ENCODE results near the gene SH3GL2.
A peak's percentile ranks its signal among the peaks of the same experiment; 100 is the strongest.

SH3GL2 gene

DNA sequence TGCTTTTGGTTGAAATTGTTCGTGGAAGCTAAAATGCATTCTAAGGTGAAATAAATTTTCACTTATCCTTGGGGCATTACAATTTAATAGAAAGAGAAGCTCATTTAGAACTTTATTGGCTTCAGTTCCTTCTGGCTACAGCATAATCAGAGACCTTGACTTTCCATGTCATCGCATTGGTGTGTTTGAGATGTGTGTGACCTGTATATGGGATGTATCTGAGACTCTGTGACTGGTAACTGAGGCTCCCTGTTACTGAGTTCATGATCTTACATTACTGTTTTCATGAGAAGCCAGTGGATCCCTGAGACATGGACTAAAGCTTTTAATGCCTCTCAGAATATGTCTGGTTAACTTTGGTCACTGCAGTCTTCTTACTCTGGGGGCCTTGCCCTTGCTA, 32.5 kb downstream of the SH3GL2 start:
- no peak for DNase-seq

DNA sequence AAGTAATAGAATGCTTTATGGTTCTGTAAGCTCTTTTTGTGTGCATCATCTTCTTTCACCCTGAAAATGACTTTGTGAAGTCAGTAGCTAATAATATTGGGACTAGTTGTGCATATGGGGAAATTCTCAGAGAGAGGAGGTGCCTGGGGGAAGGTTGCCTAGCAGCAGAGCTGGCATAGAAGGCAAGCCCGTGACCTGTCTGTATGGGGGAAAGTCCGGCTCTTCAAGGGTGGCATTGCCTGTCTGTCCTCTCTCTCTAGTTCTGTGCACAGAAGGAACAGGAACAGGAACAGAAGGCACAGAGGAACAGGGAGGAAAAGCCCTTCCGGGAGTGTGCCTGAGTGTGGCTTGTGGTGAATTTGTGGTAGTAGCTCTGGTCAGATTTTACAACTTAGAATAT, 33.1 kb downstream of the SH3GL2 start:
- DNase-seq, result peak in 1 of 14 donors; percentile 74

DNA sequence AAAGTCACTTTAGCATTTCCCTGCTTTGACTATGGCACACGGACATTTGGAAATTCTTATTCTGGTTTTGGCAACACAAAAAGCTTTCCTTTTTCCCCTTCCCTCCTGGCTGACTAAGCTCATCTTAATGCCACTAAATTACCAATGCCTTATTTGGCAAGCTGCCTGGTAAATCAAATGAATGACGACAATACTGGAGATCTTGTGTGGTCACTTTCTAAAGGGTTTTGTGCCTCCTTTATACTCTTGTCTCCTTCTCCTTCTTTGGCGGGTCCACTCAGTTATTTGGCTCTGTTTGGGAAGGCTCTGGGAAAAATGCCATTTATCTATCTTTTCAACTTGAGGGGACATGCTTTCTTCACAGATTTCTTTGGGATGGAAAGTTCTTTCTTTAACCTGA, 34.9 kb downstream of the SH3GL2 start:
- DNase-seq, result peak in 5 of 14 donors; percentile 8 to 54 (median 25)

DNA sequence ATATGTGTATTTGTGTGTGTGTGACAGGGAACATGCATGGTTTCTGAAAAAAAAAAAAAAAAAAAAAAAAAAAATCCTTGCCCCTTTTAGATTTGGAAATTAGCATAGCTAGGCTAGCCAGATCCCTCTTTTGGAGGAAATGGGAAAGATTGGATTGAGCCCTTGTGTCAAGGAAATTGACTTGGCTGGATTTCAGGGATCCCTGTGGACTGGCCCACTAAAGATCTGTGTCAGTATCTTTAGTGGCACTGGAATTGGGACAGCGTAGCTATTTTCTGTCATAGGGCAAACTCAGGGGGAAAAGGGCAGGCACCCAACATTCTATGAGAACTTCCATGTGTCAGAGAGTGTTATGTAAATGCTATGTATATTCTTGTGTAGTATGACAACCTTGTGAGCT, 35.4 kb downstream of the SH3GL2 start:
- DNase-seq, result peak in 1 of 14 donors; percentile 79

DNA sequence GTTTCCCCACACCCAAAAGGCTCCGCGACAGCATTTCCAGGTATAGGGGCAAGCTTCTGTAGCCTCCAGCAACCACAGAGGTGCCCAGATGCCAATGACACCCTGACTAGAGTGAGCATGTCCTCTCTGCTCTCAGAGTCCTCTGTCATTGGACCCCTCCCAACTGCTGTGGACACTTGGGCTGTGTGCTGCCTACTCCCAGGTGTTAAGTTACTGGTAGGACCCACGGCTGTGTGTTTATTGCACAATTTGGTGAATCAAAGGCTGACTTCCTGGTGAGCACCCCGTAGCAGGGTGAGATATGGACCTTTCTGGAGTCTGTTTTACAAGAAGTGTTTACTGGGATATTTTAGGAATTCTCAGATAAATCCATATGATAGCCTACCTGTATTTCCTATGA, 36.0 kb downstream of the SH3GL2 start:
- DNase-seq, result no peak

DNA sequence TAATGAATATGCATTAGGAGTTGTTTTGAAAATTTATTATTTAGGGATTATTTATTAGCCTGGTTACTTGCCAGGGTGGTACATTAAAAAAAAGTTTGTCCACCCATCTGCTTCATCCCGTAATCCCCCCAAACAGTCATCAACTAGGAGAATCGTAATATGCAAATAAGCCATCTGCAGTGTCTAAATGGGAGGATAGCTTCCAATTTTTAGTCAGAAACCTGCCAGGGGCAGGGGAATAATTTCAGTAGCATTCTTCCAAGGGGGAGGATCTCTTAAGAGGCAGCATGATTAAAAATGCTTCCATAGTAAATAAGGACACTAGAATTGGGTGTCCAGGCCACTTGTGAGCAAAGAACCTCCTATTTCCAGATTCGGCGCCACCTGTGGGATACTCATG, 43.3 kb downstream of the SH3GL2 start:
- peak in 1 of 14 donors; percentile 85 for DNase-seq

DNA sequence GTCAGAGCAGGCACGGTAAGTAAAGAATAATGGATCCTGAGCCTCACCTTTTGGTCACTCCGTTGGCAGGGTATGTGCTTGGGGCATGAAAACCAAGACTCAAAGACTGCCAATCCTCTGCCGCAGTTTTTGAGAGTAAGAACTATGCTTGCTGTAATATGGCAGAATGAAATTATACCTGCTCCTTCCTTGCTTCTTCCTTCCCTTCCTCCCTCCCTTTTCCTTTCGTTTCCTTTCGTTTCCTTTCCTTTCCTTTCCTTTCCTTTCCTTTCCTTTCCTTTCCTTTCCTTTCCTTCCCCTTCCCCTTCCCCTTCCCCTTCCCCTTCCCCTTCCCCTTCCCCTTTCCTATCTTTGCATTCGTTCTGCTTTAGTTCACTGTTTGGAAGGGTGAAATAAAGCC, 43.9 kb downstream of the SH3GL2 start:
- no peak for DNase-seq

DNA sequence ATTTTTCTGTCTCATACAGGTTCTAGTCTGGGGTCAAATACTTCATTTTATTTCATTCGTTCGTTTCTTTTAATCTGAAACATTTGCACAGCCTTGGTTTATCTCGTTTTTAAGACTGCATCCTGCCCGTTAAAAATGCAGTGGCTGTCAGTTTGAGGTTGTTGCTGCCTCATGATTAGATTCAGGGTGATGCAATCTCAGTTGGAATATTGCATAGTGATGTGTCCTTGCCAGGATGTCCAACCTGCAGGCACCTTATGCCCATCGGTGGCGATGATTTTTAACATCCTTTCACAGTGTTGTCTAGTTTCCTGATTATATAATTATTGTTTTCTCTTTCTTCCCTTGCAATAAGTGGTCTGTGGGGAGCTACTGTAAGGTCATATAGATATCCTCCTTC, 45.1 kb downstream of the SH3GL2 start:
- peak in 1 of 14 donors; percentile 92 for DNase-seq

DNA sequence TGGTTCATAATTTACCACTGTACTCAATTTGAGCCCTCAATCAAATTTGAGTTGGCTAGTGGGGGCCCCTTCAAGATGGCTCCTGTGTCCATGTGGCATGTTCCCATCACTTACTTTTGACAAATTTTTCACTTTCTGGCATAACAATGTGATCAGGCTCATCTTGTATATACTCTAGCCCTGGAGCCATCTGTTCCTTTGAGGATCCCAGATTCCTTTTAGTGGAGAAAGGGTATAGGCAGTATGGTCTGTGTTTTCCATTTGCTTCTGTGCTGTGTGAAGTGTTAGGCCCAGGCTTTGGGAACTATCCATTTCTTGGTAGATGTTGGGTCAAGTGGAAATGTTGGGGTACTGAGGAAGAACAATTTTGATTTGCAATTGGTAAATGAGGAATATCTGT, 45.7 kb downstream of the SH3GL2 start:
- DNase-seq, result no peak

DNA sequence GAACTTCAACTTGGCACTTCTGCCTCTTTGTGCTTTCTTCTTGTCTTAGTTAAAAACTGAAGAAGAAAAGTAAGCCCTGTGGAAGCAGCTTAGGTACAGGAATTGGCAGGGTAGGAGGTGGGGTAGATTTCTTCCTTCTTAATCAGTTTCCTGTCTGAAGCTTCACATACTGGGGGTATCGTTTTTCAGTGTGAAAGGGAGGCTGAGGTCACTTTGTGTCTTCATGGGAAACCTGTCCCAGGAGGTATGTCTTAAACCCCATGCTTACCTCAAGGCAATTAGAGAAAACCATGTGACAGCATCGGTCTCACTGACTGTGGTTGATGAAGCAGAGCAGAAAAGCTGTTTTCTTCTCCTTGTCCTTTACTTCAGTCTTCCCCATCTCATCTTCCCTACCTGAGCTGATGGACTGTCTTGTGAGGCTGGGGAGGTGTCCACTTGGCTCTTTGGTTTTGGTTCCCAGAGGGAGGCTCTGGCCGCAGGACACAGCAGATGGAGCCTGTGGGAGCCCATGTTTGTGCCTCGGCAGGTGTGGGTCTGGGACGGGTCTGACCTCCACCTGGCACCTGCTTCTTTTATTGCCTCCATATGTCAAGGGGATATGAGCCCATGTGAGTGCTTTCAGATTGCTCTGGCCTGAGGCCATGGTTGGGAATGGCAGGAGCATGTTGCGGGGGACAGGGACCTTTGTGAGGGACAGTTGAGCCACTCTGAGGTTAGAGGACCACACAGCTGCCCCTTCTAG, 47.0 kb downstream of the SH3GL2 start:
- DNase-seq, result peak in 3 of 14 donors; percentile 8 to 97 (median 60)

DNA sequence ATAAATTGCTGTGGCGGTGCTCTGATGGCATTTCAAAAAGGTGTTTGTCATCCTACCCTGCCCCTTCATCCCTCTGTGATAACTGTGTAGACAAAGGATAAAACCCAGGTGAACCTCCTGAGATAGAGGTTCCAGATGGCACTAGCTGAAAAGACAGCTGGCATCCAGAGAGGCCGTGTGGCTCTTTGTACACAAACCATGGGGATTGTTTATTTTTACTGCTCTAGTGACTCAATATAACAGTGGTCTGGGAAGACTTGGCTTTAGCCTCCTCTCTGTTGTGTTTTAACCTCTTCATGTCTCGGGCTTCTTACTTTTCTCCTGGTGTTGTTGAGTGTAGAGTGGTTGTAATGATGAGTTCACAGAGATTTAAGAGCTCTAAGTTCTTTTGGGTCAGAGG, 48.8 kb downstream of the SH3GL2 start:
- peak in 2 of 14 donors; percentile 11 to 95 for DNase-seq

DNA sequence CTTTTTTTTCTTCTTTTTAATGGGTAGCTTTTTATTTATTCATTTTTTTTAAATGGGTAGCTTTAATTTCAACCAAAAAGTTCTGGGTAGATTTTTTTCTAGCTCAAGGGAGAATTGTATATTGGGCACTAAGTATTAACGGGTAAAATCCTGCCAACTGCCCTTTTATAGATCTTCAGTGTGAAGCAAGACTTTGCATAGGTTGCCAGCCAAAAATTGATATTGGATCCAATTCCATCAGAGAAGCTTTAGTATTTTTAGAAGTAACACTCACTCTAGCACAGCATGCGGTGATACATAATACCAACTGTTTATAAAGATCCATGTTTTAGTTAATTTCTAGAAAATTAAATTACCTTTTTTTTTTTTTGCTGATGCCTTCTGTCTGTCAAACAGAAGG, 49.8 kb downstream of the SH3GL2 start:
- DNase-seq, result no peak

DNA sequence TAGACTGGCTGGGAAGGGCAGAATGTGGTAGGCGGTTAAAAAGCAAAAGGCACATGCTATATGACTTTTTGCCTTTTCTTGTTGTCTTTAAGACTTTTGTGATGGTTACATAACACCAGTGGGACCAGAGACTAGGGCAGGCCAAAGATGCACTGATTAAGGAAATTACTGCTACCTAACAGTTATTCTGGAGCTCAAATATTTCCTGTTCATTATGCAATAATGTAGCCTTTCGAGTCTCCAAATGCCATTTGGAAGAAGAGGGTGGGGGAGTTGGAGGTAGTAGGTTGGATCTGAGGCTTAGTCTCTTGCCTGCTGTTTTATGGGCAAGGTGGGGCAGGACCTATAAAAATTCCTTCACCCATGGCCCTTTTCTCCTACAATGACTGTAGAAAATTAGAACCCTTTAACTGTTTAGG, 51.7 kb downstream of the SH3GL2 start:
- DNase-seq, result no peak

DNA sequence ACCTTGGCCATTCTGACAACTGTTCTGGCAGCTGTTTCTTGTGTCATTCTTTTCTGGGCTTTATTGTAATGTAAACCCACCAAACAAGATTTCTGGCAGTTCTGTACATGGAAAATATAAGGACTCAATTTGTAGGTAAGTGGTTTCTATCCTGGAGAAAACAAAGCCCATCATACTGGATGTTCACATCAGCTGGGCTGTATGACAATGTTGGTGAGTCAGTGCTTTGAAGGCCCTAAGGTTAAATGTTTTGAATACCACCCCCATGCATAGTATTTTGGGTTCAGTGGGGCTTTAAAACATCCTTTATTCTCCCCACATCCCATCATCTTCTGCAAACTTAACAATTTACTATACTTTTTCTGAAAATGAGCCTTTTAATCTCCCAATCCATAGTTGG, 52.5 kb downstream of the SH3GL2 start:
- DNase-seq, result no peak

DNA sequence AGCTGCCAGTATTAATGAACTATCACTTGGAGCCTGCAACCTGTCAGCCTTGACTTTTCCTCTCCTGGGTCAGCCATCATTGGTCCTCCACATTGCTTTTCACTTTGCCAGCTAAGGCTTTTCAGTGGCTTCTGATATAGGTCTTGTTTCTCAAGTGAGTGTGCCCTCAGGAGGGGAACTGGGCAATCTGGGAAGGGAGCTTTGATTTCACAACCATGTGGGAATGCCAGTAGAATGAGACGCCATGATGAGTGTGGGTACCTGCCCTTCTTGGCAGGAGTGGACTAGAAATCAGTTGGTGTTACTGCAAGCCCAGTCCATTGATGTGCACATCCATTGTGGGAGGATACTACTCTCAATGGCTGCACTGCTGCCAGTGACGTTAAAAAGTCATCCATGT, 54.1 kb downstream of the SH3GL2 start:
- DNase-seq, result no peak

DNA sequence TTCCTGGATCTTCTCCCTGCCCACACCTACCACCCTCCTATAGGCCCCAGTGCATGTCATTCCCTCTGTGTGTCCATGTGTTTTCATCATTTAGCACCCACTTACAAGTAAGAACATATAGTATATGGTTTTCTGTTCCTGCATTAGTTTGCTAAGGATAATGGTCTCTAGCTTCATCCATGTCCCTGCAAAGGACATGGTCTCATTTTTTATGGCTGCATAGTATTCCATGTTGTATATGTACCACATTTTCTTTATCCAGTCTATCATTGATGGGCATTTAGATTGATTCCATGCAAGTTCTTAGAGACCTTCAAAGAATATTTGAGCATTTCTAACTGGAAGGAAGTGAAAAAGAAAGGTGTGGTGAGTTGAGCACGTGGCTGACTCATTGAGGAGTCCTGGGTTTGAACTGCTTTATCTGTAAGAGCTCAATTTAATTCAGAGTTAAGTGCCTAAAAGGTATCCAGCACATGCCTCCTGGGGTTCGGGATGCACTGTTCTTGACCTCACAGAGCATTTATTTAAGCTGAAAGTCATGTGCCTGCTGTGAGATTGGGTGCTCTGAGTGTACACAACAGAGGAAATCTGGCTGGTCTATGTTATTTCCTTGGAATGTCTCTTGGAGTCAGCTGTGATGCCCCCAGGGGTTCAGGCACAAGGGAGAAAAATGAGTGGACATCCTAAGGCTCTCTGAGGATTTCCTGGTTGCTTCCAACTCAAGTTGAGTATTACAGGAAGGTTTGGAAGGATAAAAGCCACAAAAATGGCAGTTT, 56.4 kb downstream of the SH3GL2 start:
- DNase-seq, result no peak

DNA sequence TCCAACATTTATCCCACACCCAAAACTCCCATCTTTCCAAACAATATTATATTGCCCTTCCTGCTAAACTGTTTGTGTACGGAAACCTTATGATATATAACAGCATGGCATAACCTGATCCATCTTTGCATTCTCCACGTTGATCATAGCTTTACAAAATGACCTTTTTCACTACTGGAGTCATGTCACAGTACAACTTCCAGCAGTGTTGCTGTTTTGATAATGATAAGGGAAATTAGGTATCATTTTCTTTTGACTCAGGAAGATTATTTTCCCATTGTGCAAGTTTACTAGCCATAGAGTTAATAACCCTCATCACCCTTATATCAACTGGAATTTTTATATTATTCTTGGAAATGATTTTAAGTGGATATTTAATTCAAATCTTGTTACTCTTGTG, 57.5 kb downstream of the SH3GL2 start:
- no peak for DNase-seq

DNA sequence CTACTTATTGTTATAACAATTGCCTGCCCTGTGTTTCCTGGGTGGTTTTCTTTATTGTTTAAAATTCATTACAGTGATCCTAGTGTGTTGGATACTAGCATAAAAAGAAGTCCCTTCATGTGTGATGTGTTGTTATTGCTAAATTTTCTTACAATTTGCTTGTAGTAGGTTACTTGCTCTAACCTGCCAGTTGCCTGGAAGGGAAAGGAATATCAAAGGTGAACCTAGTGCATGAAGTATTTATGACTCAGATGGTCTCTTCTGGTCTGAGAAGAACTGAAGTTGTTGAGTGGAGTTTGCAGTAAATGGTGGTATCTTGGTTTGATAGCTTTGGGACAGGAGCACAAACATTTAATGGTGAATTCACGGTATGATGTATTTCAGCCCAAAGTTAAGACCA, 58.0 kb downstream of the SH3GL2 start:
- DNase-seq, result no peak

DNA sequence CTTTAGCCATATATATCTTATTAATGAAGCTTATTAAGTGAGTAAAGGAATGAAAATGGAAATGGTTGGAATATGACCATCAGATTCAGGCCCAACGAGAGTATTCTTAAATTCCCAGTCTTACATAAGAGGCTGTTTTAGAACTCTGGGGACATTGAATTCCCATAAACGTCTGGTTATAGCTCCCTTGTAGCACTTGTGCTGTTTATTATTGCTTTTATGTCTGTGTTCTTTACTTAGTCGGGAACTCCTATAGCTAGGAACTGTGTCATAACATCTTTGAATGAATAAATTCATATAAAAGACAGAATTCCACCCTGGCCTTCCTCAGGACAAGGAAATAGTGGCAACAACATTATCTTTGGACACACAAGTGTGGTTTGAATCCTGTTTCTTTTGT, 58.4 kb downstream of the SH3GL2 start:
- DNase-seq, result no peak

DNA sequence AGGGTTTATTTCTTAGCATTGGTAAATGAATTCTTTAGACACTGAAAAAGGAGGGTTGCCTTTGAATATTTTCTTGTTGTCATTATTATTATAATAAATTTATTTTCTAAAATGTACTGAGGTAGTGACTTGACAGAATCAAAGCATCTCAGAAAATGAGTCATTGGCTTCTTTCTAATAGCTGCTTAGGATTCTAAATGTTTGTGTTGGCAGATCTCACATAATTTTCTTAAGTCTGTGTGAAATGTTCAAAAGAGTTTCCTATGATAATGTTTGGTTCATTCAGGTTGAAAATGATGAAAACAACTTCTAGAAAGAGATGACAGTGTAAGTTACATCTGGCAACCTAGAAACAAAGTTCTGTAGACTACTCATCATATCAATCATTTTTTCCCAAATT, 69.7 kb downstream of the SH3GL2 start:
- no peak for DNase-seq

DNA sequence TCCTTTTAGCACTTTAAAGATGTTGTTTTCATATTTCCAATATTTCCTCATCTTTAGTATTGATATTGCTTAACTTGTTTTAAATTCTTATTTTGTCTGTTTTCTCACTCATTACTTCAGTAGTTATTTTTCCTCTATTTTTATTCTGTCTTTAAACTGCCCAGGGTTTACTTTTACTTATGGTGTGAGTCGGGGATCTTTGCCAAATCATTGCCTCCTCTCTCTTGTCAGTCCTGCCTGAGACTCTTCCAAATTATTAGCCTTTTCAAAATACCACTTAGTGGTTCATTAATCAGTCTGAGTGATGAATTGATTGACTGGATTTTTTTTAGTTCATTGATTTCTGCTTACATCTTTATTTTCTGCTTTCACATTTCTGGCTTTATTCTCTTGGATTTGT, 72.9 kb downstream of the SH3GL2 start:
- DNase-seq, result peak in 1 of 14 donors; percentile 41

DNA sequence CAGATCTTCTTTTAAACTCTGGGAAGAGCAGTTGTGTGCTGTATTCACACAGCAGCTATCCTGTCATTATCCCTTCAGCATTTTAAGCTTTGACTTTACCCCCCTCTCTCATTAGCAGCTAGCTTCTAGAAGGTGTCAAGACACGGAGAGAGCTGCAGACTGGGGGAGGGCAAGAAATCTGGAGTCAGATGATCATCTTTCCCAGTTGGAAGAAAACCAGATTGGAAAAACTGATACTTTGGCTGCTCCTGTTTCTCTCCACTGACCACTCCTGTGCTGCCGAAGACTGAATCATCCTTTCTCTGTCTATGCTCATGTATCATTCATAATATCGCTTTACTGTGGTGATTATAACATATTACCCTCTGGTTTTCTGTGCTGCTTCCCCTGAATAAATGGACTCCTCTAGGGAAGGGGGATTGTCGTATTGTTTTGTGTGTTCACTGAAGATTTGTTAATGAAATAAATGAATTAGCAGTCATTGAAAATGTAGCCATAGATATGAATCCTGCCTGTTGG, 75.1 kb downstream of the SH3GL2 start:
- DNase-seq, result no peak

DNA sequence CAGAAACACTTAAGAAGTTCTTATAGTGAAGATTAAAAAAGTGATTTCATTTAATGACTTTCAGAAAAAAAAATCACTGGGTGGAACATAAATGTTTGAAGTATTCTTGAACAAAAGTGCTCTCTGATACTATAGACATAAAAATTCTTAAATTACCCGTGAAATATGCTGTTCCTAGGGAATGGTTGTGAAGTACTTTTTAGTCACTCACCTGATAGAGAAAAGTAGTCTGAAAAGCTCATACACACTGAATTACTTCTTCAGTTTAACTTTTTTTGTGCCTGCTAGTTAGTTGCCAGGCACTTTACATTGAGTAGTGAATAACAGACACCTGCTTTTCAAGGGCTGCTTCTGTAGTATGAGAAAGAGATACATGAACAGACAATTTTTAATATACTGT, 78.0 kb downstream of the SH3GL2 start:
- DNase-seq, result no peak

DNA sequence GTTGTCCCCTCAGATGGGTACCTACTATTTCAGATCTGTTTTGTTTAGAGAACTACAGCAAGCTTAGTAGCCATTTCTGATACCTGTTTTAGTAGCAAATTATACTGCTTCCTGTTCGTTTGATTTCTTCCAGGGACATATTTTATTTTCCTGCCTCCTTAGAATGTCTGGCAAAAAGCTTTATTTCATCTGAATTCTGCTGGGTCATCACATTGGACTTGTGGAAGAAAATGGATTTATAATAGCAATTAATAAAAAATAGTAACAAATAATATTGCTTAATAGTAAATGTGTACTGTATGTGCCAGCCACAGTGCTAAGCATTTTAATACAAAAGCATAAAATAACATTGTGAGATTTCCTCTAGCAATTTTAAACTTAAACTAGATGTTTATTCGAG, 79.4 kb downstream of the SH3GL2 start:
- DNase-seq, result no peak
